ENCODE measurements around the gene STX18.

GRCh38 chr4:4501679-4502078, 40.2 kb downstream of the STX18 start:
- TF ChIP-seq GATA2 (IDR thresholded peaks at IDR 0.05; ENCODE audit: low read depth, low read length) (no peak), GATA3 (IDR thresholded peaks at IDR 0.05; ENCODE audit: low read depth, low read length) (no peak)

Measured in SH-SY5Y (cell line).